NCI-H1694 (cell line): ENCODE data around the gene PCP4L1.
"Not testable (repeated sequence)": the region's sequence is repeated elsewhere in the genome, so short reads cannot be mapped to it uniquely, and the experiment has no call there.

Experiments used
- DNase-seq: peaks from one replicate; lab custom pipeline; 2025; lab: John Stamatoyannopoulos, UW

PCP4L1 gene

GRCh38 chr1:161228032-161228431 lies 30.5 kb upstream of the PCP4L1 start:
- DNase-seq: no peak

- no peak for DNase-seq
These were observed 28.6 kb upstream of the PCP4L1 start for GRCh38 chr1:161229896-161230295.

- no peak for DNase-seq
These were observed 27.8 kb upstream of the PCP4L1 start for GRCh38 chr1:161230762-161231161.

GRCh38 chr1:161233102-161233501 lies 25.4 kb upstream of the PCP4L1 start:
- DNase-seq: no peak

- DNase-seq: no peak
These were observed 22.4 kb upstream of the PCP4L1 start for GRCh38 chr1:161235957-161236775.

DNA sequence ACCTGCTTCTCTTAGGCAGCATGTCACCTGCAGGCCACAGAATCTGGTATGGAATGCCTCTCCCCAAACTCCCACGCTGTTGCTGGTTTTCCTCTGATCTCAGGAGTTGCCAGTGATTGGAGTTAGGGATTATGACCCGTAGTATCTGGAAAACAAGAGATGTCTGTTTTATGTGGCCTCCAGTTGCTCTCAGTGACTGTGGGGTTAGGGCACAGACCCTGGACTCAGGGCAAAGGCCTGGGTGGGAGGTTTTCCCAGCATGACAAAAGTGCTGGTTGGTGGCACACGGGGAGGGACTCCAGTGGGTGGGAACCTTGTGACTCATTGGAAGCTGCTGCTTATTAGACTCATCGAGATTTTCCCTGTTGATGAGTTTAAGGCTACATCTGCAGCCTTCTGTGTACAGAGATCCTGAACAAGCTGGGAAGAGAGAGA lies 20.5 kb upstream of the PCP4L1 start, which contains the start of gene NR1I3:
Gene NR1I3 (minus strand): TSS at position 165 of the 435 bp plus-strand sequence. CDS start 1,638 bp downstream, outside the sequence.
- no peak for DNase-seq

DNA sequence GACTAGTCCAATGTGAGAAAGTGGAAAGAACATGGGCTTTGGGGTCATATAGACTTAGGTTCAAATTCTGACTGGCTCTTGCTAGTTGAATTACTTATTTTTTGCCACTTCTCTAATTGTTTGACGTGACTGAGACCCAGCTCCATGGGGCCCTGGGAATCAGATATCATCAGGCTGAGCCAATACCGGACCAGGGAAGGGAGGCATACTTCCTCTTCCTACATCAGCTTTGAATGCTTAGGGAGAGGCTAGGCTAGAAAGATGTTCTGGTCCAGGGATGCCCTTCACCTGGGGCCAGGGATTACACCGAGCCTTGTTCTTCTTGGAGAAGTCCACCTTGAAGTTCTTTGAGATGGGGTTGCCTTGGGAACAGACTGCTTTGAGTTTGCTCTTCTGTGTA lies 16.9 kb upstream of the PCP4L1 start:
- no peak for DNase-seq

GRCh38 chr1:161242313-161242712 lies 16.2 kb upstream of the PCP4L1 start:
- no peak for DNase-seq

DNA sequence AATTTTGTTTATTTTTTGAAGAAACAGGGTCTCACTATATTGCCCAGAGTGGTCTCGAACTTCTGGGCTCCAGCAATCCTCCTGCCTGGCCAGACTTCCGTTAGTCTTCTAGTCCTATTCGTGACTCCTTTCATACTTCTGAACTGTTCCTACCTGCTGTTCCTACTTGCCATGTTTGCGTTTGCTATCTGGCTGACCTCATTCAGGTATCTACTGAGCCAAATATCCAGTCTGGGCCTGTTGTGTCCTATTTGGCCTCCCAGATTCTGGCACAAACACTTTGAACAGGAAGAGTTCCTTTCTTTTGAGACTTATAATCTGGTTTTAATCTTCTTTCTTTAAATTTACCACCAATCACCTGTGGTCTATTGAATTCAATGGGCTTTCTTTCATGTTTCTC lies 13.7 kb upstream of the PCP4L1 start:
- DNase-seq: no peak

GRCh38 chr1:161250100-161250499 lies 8.4 kb upstream of the PCP4L1 start:
- not testable (repeated sequence) for DNase-seq

DNA sequence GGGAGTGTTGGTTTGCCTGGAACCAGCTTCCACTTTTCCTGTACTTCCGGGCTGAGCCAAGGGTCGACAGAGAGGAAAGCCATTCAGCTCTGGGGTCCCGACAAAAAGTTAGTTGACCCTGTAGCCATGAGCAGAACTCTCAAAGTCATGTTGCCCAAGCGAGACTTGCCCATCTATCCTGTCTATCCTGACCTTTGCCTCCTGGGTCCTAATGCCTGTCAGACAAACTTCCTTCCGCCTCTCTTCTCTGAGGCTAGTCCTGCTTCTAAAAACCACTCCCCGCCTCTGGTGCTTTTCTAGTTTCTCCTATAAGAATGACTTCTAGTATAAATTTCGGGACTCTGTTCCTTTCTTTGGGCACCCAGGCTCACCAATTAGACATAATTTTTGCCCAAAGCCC lies 7.7 kb upstream of the PCP4L1 start:
- no peak for DNase-seq

DNA sequence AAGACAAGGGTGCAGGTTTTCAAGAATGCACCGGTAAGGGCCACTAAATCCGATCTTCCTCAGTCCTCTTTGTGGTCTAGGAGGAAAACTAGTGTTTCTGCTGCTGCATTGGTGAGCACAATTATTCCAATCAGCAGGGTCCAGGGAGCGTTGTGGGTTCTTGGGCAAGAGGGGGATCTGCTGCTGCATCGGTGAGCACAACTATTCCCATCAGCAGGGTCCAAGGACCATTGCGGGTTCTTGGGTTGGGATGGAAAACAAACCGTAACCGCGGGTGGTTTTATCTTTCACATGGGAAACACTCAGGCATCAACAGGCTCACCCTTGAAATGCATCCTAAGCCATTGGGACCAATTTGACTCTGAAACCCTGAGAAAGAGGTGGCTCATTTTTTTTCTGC lies 7.0 kb upstream of the PCP4L1 start:
- no peak for DNase-seq

GRCh38 chr1:161255302-161255701 lies 3.2 kb upstream of the PCP4L1 start:
- DNase-seq: not testable (repeated sequence)

DNA sequence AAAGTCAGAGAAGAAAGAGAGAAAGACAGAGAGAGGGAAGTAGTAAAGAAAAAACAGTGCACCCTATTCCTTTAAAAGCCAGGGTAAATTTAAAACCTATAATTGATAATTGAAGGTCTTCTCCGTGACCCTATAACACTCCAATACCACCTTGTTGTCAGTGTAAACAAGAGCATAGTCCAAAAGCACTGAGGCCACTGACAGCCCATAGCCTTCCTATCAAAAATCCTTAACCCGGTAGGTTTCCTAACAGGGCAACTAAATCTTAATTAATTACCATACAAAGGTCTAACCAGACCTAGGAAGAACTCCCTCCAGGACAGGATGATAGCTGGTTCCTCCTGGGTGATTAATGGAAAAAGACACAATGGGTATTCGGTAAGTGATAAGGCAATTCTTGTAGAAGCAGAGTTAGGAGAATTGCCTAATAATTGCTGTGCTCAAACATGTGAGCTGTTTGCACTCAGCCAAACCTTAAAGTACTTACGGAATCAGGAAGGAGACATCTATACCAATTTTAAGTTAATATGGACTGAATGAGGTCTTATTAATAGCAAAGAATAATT lies 2.5 kb upstream of the PCP4L1 start:
- not testable (repeated sequence) for DNase-seq

- DNase-seq: not testable (repeated sequence)
These were observed 1.4 kb upstream of the PCP4L1 start for GRCh38 chr1:161257109-161257508.

DNA sequence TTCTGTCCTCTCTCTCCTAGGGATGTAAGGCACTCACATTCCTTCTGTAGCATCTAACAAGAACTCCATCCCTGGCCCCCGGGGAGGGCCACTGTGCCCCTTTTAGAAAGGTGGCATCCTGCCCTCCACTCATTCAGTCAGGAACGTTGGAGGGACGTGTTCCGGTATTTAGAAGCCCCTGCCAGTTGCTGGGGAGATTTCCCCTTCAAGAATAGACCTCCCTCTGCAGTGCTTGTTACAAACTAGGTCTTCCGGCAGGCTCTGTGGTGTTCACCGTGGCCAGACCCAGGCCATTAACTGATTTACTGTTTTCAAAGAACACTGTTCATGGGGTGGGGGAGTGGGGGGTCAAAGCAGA lies 779 bp downstream of the PCP4L1 start:
- no peak for DNase-seq

DNA sequence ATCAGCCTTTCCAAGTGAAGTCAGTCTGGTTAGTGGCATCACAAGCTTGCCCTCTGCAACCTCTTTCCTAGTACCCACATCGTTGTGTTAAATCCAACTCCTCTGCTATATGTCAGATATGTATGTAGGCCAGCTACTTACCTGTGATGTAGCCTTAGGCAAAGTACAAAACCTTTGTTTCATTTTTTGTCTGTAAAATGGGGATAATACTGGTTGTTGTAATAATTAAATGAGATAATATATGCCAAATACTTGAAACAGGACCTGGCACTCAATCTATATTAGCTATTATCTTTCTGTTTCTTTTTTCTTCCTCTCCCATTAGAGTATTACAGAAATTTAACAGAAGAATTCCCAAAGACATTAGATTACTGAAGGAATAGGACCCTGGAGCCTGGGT lies 1.2 kb downstream of the PCP4L1 start:
- no peak for DNase-seq

DNA sequence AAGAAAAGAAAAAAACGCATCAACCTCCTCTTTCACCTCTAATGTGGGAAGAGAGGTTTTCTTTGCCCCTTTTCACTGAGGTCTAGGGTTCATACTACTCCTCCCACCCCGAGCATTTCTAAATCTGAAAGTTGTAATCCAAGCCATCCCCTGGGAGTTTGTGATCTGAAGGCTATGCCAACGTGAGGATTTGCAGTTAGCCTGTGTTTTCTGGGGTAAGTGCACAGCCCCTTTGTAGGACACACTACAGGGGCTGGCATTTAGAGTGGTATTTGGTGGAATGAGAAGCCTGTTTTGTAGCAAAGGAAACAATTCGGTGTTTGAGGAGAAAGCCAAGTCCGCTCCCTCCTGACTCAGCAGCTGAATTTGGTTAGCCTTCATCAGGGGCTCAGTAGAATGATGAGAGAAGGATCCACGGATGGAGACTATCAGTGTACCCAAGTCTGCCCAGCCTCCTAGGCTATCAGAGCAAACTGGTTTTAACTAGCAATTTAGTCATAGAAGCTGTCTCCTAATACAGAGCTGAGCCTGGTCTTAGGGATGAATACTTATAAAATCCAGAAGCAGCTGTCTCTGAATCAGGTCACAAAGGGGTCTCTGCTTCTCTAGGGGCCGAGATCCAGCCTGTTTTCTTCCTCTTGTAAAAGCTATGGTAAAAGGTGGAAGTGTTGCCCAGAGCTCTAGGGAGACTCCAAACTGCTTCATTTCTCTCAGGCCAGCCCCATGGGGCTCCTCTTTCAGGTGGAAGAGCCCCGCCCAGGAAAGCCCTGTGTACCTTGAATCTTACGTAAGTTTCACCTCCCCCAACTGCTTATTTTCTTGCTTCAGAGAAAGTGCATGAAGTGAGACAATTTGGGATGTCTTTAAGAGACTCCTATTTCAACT lies 2.1 kb downstream of the PCP4L1 start:
- DNase-seq: no peak

DNA sequence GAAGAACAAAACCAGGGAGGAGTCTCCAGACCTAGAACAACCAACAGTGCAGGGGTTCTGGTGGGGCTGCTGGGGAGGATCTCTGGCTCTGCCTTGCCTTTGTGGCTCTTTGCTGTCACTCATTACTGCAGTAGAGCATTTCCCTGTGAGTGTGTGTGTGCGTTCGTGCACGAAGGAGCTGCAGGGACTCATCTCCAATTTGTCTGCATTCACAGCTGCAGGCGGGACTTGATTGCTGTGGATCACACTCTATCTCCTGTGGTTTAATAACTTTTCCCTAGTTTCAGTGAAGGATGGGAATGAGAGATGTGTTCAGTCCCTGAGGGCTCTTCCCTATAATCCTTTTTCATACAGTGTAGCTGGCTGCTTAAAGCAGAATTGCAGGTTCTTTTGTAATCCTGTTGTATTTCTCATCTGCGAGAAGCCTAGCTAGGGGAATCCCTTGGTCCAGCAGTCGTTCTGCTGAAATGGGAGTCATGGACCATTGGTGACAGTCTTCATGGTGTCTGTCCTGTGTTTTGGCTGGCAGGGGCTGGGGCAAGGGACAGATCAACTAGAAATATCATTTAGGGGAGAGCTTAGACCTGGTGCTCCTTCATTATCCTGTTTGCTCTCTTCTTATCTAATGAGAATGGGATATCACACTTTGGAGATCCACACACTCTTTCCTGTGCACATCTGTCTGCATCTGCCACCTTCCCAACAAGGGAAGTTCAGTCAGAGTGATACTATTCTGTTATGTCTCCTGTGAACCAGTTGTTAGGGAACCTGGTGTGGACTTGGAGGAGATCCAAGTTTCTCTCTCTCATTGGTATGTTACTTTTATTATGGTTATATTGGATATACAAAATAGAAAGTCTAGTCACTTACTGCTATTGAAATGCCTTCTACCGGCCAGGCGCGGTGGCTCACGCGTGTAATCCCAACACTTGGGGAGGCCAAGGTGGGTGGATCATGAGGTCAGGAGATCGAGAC lies 3.0 kb downstream of the PCP4L1 start:
- no peak for DNase-seq

DNA sequence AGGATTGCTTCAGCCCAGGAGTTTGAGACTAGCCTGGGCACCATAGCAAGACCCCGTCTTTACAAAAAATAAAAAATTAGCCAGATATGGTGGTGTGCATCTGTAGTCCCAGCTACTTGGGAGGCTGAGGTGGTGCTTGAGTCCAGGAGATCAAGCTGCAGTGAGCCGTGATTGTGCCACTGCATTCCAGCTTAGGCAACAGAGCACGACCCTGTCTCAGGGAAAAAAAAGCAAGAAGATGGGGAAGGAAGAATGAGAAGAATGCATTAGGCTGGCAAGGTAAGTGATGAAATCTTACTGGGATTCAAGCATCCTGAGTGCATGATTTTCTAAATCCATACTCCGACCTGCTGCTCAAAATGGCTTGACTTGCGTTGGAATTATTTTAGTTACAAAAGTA lies 6.8 kb downstream of the PCP4L1 start:
- no peak for DNase-seq

DNA sequence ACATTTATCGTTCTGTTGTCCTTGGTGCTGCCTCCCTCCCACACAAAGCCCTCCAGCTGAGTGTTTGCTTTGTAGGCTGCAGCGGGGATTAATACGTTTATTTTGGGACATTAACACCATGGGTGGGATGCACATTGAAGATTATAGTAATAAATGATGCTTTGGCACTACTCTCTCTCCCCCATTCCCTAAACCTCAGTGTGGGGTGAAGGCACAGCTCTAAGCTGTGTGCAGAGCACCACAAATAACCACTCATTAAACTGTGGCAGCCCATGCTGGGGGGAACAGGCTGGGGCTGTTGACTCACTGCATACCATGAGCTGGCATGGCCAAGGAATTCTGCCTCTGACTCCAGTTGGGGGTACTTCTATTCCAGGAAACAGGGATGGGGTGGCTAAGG lies 7.7 kb downstream of the PCP4L1 start:
- no peak for DNase-seq
